Glutamatergic neuron (in vitro differentiated cells): ENCODE measurements around the gene DLK2. TPM values are rescaled to one million over a fixed set of nuclear protein-coding genes. Genes with fewer than 3 reads are reported as not detected.
A peak's percentile ranks its signal among the peaks of the same experiment; 100 is the strongest.

ENCODE experiments used
- DNase-seq: peaks from one replicate; pipeline ENCODE4 v3.0.0; 2022
- H3K27ac Mint-ChIP-seq: one replicate; pipeline ENCODE4 v1.8.0; 2020; ENCODE audit warnings: mild to moderate bottlenecking, mixed read lengths, inconsistent platforms; ENCODE audit not compliant: unreplicated experiment
- H3K27me3 Mint-ChIP-seq: one replicate; pipeline ENCODE4 v1.8.0; 2020; ENCODE audit warnings: mild to moderate bottlenecking, moderate library complexity, mixed read lengths, inconsistent platforms; ENCODE audit not compliant: unreplicated experiment
- H3K36me3 Mint-ChIP-seq: one replicate; pipeline ENCODE4 v1.8.0; 2020; ENCODE audit warnings: mild to moderate bottlenecking, mixed read lengths, inconsistent platforms; ENCODE audit not compliant: unreplicated experiment
- H3K4me1 Mint-ChIP-seq: one replicate; pipeline ENCODE4 v1.8.0; 2020; ENCODE audit warnings: mild to moderate bottlenecking, low read depth, mixed read lengths, inconsistent platforms; ENCODE audit not compliant: unreplicated experiment
- H3K4me3 Mint-ChIP-seq: one replicate; pipeline ENCODE4 v1.8.0; 2020; ENCODE audit warnings: mild to moderate bottlenecking, mixed read lengths, inconsistent platforms; ENCODE audit not compliant: unreplicated experiment
- H3K9me3 Mint-ChIP-seq: one replicate; pipeline ENCODE4 v1.8.0; 2020; ENCODE audit warnings: mild to moderate bottlenecking, moderate library complexity, mixed read lengths, inconsistent platforms; ENCODE audit not compliant: unreplicated experiment
- long read RNA-seq: library from polyadenylated mRNA; unstranded; transcript quantifications from one replicate; pipeline ENCODE4 v2.0.0, GENCODE V29; 2020; ENCODE audit not compliant: unreplicated experiment
- total RNA-seq: library from RNA; stranded (reverse); fragmentation: NEBNext Ultra II Directional; extraction: Animal tissue kit (Norgen Biotek cat#: 25700); gene quantifications from one replicate; pipeline ENCODE4 v1.2.1, GENCODE V29; 2021; ENCODE audit not compliant: unreplicated experiment
- TF ChIP-seq, protein P1 (sequence below): fragments of 200-600 bp; sonication (generic); IDR thresholded peaks from one replicate; pipeline ENCODE4 v1.5.0; 2021; ENCODE audit not compliant: partially characterized antibody, unreplicated experiment

Gene DLK2, protein sequence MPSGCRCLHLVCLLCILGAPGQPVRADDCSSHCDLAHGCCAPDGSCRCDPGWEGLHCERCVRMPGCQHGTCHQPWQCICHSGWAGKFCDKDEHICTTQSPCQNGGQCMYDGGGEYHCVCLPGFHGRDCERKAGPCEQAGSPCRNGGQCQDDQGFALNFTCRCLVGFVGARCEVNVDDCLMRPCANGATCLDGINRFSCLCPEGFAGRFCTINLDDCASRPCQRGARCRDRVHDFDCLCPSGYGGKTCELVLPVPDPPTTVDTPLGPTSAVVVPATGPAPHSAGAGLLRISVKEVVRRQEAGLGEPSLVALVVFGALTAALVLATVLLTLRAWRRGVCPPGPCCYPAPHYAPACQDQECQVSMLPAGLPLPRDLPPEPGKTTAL
- total RNA-seq, result 2.2 TPM
- long read RNA-seq, partial matches to known transcripts, result 0 of 1 reads
- long read RNA-seq, other reads (novel, unspliced or antisense), result 0 of 1 reads

DNA sequence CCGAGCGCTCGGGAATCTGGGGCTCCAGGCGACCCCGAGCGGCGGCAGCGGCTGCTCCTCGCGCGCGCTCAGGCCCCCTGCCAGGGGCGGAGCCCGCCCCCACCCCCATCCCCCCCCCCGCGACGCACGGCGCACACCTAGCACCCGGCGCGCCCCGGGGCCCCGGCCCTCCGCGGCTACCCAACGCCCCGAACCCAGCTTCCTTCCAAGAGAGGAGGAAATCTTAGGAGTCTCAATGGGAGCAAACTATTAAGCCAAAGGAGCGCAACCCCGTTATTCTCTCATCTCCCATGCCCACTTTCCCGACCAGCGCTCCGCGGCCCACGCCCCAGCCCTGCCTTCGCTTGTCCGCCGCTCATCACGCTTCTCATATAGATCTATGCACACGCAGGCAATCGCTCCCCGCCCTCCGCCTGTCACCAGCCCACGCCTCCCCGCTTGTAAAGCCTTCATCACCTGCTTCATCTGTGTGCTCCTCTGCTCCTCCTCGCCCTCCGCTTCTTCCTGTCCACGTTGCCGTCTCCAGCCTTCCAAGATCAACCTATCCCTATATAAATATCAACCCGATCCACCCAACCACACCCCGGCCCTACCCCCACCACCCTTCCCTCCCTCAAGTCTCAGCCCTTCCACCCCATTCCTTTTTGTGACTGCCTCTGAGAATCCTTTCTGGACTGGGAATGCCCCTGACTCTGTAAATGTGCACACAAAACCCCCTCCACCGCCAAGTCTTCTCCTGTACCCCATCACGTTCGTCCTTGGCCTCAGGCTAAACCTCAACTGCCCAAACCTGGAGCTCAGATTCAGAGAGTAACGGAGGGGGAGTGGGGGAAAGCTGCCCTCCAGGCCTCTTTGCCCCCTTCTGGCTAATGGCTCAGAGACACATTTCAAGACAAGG lies at the start of gene DLK2:
Gene DLK2, minus strand, starts transcription at position 18 of the 898 bp plus-strand sequence. CDS start 723 bp downstream, outside the sequence.
- TF ChIP-seq, protein P1, sequence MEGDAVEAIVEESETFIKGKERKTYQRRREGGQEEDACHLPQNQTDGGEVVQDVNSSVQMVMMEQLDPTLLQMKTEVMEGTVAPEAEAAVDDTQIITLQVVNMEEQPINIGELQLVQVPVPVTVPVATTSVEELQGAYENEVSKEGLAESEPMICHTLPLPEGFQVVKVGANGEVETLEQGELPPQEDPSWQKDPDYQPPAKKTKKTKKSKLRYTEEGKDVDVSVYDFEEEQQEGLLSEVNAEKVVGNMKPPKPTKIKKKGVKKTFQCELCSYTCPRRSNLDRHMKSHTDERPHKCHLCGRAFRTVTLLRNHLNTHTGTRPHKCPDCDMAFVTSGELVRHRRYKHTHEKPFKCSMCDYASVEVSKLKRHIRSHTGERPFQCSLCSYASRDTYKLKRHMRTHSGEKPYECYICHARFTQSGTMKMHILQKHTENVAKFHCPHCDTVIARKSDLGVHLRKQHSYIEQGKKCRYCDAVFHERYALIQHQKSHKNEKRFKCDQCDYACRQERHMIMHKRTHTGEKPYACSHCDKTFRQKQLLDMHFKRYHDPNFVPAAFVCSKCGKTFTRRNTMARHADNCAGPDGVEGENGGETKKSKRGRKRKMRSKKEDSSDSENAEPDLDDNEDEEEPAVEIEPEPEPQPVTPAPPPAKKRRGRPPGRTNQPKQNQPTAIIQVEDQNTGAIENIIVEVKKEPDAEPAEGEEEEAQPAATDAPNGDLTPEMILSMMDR, result no peak
- peak; percentile 58 for DNase-seq
- Mint-ChIP-seq H3K27me3 (peaks cover 19% of the 10 kb centered on the region), H3K9me3 (peaks cover 10% of the 10 kb centered on the region), H3K36me3 (peaks cover 5% of the 10 kb centered on the region), H3K4me1 (peaks cover 9% of the 10 kb centered on the region), H3K4me3 (peak within 1 kb of the TSS; percentile 90), H3K27ac (peak within 1 kb of the TSS; percentile 63)

DNA sequence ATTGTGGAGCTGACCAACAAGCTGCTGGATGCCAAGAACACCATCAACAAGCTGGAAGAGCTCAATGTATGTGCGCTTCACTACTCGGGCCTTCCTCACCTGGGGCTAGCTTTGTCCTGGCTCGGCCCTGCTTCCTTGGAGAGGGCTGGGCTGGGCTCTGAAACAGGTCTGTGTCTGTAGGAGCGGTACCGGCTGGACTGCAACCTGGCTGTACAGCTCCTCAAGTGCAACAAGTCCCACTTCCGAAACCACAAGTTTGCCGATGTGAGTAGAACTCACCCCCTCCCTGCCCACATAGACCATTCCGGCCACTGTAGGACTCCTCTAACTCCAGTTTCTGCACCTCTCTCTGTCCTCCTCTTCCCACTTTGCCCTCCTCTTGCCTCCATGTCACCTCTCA lies 48.1 kb upstream of the DLK2 start:
- Mint-ChIP-seq H3K4me1 (peaks cover 3% of the 10 kb centered on the region), H3K4me3 (no peak overlapping the region), H3K36me3 (no peaks in the 10 kb centered on the region), H3K27ac (peak overlapping the region; percentile 19), H3K27me3 (peaks cover 10% of the 10 kb centered on the region), H3K9me3 (peaks cover 1% of the 10 kb centered on the region)
- TF ChIP-seq, protein P1, result no peak
- no peak for DNase-seq

DNA sequence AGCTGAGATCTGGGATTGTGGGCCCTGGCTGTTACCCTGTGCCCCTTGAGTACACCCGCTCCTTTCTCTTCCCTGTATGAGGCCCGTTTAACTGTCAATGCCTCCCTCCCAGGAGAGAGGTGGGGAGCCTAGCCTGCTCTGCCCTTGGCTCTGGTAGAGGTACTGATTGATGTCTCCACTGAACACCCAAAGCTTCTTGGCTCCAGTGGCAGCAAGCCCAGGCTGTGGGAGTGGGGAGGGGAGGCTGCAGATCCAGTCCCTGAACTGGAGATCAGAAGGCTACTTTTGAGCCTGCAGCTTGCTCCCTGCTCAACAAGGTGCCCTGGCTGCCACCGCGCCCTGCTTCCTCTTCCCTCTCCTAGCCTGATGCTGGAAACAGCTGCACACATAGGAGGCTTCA lies 47.3 kb upstream of the DLK2 start:
- H3K4me3 Mint-ChIP-seq, result no peak overlapping the region
- H3K36me3 Mint-ChIP-seq, result no peaks in the 10 kb centered on the region
- peaks cover 1% of the 10 kb centered on the region for H3K9me3 Mint-ChIP-seq
- H3K4me1 Mint-ChIP-seq, result peaks cover 4% of the 10 kb centered on the region
- no peak for DNase-seq
- H3K27me3 Mint-ChIP-seq, result peaks cover 8% of the 10 kb centered on the region
- H3K27ac Mint-ChIP-seq, result no peak overlapping the region
- TF ChIP-seq, protein P1, result no peak

DNA sequence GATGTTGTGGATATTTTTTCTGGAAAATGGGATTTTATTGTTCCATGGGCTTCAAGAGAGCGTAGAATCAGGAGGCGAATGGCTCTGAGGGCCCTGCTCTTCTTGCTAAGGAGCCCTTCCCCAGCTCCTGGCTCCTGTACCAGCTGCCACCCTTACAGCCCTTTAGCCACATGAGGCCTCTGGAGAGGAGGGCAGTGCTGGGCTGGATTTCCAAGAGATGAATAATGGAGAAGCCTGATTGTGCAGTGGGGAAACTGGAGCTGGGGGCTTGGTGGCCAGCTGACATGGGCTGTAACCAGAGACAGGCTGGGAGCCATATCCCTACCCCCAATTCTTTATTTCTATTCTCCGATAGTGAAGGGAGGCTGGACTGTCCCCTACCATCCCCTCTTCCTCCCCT lies 45.6 kb upstream of the DLK2 start:
- H3K9me3 Mint-ChIP-seq, result peaks cover 1% of the 10 kb centered on the region
- DNase-seq, result no peak
- peak overlapping the region; percentile 35 for H3K27ac Mint-ChIP-seq
- H3K4me3 Mint-ChIP-seq, result no peak overlapping the region
- peaks cover 7% of the 10 kb centered on the region for H3K4me1 Mint-ChIP-seq
- no peaks in the 10 kb centered on the region for H3K36me3 Mint-ChIP-seq
- TF ChIP-seq, protein P1, result no peak
- peaks cover 4% of the 10 kb centered on the region for H3K27me3 Mint-ChIP-seq
